GM04503 (cell line): ENCODE measurements around the gene TEDC2.

ENCODE experiments used
- DNase-seq: peaks from one replicate; pipeline ENCODE4 v3.0.0-alpha.2; 2012; ENCODE audit warnings: low read depth

Gene TEDC2

DNA sequence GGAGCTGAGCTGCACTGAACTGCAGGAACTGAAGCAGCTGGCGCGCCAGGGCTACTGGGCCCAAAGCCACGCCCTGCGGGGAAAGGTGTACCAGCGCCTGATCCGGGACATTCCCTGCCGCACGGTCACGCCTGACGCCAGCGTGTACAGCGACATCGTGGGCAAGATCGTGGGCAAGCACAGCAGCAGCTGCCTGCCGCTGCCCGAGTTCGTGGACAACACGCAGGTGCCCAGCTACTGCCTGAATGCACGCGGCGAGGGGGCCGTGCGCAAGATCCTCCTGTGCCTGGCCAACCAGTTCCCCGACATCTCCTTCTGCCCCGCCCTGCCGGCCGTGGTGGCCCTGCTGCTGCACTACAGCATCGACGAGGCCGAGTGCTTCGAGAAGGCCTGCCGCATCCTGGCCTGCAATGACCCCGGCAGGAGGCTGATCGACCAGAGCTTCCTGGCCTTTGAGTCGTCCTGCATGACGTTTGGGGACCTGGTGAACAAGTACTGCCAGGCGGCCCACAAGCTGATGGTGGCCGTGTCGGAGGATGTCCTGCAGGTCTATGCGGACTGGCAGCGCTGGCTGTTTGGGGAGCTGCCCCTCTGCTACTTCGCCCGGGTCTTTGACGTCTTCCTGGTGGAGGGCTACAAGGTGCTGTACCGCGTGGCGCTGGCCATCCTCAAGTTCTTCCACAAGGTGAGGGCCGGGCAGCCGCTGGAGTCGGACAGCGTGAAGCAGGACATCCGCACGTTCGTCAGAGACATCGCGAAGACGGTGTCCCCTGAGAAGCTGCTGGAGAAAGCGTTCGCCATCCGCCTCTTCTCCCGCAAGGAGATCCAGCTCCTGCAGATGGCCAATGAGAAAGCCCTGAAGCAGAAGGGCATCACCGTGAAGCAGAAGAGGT lies 36.6 kb downstream of the TEDC2 start:
- no peak for DNase-seq

DNA sequence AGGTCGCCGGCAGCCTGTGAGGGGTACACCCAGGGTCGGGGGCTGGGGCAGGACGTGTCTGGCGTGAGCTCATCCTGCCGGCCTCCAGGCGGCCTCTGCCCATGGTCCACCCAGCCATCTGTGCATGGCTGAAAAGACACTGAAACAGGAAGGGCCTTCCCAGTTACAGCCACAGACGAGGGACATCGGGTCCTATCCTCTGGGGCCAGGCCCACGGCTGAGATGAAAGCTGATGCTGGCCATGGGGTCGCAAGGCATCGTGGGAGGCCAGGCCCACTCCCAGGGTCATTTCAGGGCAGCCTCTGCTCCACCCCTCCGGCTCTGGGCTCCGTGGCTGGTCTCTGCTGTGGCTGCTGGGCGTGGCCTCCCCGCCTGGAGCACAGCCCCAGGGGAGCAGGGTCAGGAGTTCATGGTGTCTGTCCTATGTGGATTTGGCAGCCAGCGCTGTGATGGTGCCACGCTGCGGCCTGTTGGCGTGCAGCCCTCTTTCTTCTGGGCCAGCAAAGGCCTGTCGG lies 37.3 kb downstream of the TEDC2 start:
- DNase-seq, result no peak

DNA sequence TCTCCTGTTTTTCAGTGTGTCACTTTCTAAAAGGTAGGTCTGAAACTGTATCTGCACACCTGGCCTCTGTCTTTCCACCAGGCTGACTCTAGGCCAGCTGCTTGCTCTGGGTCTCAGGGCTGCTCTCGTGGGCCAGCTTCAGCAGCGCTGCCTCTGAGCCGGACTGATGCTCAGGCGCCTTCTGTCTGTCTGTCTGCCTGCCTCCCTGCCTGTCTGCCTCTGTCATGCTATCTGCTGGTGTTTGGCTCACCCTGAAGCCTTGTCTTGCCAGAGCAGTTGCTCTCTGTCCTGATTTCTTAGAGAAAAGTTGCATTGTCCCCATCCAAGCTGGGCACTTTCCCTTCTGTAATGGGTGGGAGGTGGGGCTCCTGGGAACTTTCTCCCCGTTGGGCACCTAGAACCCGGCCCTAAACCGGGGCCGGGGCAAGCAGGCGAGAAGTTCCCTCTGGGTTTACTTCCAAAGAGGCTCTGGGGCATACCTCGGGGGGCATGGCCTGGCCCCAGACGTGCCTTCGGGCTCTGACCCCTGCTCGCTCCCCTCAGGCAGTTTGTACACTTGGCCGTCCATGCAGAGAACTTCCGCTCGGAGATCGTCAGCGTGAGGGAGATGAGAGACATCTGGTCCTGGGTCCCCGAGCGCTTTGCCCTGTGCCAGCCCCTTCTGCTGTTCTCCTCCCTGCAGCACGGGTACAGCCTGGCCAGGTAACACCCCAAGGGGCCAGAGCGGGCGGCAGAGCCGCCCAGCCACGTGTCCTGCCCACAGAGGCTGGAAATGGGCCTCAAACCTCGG lies 38.0 kb downstream of the TEDC2 start:
- DNase-seq, result no peak

DNA sequence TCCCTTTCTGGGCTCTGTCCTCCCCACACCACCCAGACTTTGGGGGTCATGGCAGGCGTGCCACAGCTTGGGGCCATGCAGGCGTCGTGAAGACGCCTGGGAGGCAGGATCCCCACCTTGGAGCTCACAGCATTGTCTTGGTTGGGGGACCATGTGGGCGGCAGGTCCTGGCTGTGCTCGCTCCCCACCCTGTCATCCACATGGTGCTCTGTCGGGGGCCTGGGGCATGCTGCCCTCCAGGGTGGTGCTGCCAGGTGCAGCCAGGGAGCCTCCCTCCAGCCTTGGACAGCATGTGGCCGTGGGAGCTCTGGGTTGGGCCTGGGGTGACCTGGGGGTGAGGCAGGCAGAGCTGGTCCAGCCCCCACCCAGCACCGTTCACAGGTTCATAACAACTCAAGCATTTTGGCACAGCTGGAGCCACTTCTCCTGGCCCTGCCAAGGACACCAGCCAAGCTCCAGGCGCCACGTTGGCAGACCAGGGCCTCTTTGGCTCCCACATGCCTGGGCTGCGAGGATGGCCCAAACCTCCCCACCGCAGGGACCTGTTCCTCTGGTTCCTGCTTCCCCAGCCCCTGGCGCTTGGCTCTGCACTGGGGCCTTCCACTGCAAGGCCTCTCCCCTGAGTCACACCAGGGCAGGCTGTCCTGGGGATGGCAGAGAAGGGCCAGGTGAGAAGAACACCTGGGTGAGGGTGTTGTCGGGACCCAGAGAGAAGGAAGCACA lies 38.8 kb downstream of the TEDC2 start:
- DNase-seq, result no peak

DNA sequence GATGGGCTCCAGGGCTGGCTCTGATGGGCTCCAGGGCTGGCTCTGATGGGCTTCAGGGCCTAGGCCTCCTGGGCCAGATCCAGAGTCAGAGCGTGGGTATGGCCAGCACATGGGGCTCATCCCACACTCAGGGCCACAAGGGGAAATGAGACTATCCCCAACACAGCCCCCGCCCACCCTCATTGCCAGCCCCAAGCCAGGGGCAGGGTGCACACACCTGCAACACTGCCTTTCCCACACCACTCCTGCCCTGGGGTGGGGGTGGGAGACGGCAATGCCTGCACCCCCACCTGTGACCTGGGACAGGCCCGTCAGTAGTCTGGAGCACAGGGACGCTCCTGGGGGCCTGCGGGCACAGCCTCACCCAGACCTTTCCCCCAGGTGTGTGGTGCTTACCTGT lies 39.5 kb downstream of the TEDC2 start:
- no peak for DNase-seq

DNA sequence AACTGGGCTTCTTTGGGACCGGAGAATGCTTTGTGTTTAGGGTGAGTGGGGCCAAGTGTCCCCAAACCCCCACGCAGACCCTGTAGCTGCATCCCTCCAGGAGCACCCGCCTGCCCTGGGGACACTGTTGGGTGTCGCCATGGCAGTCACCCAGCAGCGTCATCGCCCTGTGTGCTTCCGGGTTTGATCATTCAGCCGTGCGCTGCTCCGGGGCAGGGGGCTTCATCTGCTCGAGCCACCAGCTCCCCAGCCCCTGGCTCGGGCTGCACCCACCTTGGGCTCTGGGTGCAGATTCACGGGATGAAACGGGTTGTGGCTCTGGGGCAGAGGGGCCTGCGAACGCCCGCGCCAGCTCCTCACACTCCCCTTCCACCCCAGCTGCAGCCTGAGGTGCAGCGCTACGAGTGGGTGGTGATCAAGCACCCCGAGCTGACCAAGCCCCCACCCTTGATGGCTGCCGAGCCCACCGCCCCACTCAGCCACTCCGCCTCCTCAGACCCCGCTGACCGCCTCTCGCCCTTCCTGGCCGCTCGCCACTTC lies 40.1 kb downstream of the TEDC2 start:
- DNase-seq, result no peak

DNA sequence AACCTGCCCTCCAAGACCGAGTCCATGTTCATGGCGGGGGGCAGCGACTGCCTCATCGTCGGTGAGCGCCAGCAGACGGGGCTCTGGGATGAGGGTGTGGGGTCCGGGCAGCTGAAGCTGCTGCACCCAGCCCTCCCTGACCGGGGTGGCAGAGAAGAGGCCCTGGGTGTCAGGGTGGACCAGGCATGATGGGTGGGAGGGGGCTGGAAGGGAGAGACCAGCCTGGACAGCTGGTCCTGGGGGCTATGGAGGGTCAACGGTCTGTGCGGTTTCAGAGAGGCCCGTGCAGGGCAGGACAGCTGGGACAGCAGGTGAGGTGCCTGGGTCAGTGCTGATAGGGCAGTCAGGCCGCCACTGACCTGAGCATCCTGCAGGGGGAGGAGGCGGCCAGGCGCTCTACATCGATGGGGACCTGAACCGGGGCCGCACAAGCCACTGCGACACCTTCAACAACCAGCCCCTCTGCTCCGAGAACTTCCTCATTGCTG lies 40.6 kb downstream of the TEDC2 start:
- DNase-seq, result no peak

DNA sequence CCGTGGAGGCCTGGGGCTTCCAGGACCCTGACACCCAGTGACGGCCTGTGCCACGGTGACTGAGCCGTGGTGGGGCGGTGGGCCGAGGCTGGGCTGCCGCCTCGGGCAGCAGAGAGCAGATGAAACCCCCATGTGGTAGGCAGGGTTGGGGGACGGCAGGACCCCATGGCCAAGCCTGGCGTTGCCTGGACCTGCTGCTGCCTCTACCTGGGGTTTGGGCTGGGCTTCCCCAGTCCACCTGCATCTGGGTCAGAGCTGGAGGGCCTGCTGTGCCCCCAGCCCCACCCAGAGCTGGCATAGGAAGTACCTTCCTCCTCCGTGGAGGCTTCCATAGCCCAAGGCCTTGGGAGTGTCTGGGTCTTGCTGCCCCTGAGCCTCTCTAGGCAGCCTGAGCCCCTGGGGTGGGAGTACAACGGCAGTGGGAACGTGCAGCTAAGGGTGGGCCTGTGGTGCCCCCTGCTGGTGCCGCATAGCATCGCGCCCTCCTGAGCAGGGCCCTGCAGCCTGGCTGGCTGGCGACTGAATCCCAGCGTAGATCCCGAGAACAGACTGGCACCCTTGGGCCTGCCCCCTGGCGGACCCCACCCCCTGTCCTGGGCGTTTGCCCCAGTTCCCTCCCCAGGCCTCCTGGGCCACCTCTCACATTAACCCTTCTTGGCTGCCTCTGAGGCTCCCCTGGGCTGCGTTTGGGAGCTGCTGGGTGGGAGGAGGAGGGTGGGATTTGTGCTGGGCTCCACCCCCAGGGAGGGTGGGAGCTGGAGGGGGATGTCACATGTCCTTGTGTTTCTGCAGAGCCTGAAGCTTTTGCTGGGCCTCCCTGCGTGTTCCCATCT lies 41.2 kb downstream of the TEDC2 start:
- no peak for DNase-seq

DNA sequence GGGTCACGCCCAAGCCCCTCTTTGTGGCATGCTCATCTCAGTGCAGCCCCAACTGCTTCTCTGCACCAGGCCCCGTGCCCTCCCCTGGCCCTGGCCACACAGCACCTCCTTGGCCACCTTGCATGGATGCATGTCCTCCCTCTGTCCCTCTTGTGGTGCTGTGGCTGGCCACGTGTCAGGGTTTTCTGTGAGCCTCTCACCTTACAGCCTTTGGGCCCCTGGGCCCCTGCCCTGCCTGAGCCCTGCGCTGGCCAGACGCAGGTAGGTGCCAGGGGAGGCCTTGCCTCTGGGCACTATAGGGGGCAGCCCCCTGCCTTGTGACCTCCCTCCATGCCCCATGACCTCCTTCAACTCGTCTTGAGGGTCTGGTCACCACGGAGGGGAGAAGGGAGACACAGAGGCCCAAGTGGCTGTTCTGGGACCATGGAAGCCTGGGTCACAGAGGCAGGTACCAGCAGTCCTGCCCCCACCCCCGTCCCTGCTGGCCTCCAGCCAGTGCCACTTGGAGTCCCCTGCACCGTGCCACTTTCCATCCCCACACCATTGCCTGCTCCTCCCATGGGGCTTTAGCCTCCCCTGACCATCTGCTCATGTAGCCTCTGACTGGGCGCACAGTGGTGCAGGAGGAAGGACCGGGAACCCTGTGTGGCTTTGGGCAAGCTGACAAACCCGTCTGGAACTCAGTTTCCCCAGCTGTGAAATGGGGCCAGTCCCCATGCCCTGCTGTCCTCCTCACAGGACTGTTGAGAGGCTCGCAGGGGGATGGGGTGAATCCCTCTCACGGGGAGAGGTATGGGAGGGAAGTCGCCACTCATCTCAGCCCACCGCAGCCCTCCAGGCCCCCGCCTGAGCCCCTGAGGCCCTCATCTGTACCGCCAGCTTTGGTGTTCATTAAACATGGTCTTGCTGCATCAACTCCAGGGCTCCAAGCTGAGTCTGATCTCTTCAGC lies 42.3 kb downstream of the TEDC2 start:
- DNase-seq, result no peak

DNA sequence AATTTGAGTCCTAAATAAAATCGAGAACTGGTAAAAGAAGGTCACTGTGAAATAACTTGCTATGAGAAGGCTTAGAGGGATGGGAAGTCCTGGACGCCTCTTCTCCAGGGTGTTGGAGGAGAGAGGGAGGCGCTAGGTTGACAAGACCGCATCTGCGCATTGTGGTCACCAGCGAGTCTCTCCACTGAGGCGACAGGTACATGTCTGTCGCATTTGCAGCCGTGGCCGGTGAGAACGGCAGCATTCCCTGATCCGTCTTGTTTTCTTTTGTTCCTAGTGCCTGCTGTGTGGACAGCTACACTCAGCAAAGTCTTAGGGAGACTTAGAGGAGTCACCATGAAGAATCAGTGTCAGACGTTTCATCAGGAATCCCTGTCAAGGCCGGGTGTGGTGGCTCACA lies 45.8 kb downstream of the TEDC2 start:
- DNase-seq, result no peak

DNA sequence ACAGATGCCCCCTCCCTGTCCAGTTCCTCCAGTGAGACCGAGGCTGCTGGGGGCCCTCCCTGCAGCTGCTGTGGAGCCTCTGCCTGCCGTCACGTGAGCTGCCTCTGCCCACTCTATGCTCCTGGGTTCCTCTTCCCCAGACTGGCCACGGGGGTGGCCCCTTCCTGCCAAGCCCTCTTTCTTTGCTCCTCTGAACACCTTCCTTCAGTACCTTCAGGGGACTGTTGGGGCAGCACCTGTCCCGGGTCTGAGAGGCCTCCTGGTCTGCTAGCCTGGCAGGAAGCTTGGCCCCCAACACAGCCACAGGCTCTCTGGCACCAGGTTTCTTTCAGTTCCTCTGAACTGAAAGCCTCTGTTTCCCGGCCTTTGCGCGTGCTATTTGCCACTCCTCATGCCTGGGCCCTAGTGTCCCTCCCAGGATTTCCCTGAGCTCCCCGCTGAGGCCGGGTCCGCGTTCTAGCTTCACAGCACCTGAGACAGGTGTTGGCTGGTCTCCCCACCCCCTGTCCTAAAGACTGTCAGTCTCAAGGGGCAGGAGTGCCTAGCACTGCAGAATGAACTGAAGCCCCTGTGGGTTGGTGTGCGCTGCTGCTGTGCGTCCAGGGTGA lies 47.2 kb downstream of the TEDC2 start:
- no peak for DNase-seq

DNA sequence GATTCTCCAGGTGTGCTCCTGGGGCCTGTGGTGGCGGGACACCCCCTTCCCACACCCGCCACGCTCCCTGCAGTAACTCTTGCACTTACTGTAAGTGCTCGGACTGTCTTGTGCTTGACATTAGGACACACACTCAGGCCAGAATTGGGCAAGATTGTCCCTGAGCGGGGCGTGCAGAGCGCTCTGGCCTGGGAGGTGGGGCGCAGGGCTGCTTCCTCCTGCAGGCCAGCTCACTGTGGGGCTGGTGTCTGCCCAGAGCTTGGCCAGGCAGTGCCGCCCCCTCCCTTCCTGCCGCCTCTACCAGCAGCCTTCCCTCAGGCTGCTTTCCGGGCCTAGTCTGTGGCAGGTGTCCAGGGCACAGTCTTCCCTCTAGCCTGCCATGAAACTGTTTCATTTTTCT lies 47.8 kb downstream of the TEDC2 start:
- DNase-seq, result no peak

DNA sequence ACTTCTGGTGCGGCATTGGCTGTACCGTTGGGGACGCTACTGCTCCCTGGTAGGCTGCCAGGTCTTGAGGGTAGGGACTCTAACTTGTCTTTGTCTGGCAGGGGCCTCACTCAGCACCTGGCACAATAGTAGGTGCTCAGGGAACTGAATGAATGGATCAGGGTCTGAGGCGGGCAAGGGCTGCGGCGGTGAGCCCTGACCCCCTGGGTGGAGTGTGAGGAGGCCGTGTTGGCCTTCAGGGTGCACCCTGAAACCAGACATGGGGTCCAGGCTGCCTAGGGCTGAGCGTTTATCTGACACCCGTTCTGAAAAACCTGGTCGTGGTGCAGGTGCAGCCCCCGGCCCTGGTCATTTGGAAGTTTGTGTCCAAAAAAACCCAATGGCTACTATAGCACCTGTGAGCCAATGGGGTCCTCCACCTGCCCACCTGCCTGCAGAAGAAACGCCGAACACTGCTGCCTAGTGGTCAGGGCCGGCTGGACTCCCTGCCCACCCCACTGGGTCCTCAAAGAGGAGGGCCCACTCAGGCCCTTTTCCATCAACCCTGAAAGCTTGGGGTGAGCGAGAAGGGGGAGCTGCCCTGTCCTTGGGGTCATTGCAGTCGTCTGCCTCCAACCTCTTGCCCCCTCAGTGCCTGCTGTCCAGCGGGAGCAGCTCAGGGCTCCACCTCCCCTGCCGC lies 49.0 kb downstream of the TEDC2 start:
- DNase-seq, result no peak

DNA sequence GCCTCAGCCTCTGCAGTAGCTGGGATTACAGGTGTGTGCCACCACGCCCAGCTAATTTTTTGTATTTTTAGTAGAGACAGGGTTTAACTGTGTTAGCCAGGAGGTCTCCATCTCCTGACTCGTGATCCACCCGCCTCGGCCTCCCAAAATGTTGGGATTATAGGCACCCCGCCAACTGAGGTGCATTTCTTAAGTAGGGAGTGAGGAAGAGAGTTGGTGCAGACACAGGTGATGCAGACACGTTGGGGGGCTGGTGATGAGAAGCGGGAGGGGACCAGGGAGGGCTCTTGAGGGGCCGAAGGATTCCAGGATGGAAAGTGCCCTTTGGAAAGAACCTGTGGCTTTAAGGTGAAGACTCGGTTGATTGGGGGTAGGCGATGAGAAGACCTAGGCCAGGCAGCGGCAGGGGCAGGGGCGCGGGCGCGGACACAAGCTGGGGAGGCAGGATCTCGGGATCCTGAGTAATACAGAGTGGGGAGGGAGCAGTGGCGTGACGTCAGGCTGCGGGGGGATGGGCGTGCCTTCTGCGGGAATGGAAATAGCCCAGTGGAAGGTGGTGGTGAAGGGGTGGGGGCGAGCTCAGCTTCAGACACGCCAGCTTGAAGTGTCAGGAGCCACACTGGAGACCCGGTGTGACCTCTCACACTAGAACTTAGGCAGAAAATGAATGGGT lies 51.4 kb downstream of the TEDC2 start:
- DNase-seq, result no peak

DNA sequence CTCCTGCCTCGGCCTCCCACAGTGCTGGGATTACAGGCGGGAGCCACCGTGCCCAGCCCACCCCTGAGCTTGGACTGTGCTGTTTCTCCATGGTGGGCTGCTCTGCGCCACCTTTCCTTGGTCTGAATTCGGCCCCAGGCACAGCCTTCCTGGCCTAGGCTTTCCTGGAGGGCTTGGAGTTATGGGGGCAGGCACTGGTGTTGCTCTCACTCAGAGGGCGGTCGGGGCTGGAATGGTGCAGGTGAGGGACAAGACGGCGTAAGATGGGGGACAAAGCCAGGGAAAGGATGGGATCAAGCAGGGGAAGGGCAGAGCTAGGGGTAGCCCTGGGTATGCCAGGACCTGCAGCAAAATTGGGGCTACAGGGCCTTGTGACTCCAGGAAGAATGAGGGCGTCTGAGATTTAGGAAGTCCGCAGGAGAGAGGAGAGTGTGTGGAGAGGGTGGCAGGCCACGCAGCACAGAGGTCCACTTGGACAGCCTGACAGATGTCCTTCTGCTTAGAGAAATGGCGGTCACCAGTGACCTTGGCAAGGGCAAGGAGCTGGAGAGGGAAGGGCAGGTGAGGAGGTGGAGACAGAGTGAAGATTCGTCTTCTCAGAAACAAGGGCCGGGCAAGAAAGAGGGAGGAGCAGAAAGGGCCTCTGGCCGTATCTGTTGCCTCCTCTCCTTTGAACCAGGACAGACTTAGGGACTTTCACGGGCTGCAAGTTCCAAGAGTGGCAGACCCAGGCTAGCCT lies 52.3 kb downstream of the TEDC2 start:
- DNase-seq, result no peak

DNA sequence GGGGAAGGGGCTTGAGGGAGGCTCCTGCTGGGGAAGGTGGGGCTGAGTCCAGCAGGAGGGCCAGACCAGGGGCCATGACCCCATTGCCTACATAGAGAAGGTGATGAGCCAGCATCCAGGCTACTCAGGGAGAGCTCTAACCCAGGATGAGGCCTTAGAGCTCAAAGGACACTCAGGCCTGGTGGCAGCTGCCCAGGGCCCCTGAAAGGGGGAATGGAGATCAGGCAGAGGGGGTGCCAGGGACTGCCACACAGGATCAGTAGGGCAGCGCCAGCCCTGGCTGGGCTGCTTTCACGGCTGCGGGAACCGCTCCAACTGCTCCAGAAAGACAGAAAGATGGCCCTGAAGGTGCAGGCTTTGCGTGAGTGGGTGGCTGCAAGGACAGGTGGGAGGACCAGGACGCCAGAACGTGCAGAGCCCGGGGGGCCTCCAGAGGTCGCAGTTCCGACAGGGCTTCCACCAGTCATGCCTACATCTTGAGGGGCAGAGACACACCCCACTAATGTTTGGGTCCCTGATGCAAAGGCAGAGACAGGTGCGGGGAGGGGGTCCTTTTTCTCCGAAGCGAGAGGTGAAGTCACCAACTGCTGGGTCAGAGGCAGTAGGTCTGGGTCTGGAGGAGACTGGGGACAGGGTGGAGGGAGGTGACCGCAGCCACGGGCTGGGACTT lies 53.0 kb downstream of the TEDC2 start:
- DNase-seq, result no peak
